Gastroesophageal sphincter (tissue), 3 donors: Measurements from ENCODE around the gene YES1.

ENCODE experiments used
- EP300 ChIP-seq: sonication (generic); formaldehyde crosslinking; IDR thresholded peaks from one replicate; pipeline ENCODE4 v1.6.1; 2017; ENCODE audit warnings: antibody characterized with exemption, mild to moderate bottlenecking
- POLR2A ChIP-seq, 2 donors: fragments of 450-650 bp; IDR thresholded peaks; one replicate each; pipeline ENCODE4 v1.6.1; 2017; ENCODE audit warnings: antibody characterized with exemption in 2 of 2, mild to moderate bottlenecking in 2 of 2, moderate library complexity in 1 of 2
- POLR2AphosphoS5 ChIP-seq: sonication (generic); formaldehyde crosslinking; IDR thresholded peaks from one replicate; pipeline ENCODE4 v1.6.1; 2017; ENCODE audit warnings: antibody characterized with exemption
- TF ChIP-seq, protein P1 (sequence below), 4 experiments: fragments of 200-600 bp in 2 of 4; fragments of 450-650 bp in 2 of 4; sonication (generic) in 1 of 4; IDR thresholded peaks; one replicate each; pipeline ENCODE4 v1.5.1; 2017 to 2019; ENCODE audit warnings: antibody characterized with exemption in 4 of 4, mild to moderate bottlenecking in 2 of 4, moderate library complexity in 2 of 4

DNA sequence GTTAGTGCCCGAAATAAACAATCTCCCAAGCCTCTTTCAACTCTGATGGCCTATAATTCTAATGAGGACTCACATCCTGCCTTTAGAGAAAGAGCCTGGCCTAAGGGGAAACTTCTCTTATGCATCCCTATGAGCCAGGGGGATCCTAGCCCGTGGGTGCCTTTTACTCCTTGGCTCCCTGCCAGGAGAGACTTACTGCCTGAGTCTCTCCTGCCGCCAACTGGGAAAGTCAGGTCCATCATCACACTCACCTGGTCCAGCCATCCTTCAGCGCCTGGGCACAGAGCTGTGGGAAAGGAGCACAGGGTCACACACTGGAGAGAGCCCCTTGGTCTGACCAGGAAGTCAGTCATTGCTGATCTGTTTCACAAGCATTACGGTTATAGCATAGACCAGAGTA is 123.7 kb downstream of the YES1 start:
- TF ChIP-seq, protein P1, sequence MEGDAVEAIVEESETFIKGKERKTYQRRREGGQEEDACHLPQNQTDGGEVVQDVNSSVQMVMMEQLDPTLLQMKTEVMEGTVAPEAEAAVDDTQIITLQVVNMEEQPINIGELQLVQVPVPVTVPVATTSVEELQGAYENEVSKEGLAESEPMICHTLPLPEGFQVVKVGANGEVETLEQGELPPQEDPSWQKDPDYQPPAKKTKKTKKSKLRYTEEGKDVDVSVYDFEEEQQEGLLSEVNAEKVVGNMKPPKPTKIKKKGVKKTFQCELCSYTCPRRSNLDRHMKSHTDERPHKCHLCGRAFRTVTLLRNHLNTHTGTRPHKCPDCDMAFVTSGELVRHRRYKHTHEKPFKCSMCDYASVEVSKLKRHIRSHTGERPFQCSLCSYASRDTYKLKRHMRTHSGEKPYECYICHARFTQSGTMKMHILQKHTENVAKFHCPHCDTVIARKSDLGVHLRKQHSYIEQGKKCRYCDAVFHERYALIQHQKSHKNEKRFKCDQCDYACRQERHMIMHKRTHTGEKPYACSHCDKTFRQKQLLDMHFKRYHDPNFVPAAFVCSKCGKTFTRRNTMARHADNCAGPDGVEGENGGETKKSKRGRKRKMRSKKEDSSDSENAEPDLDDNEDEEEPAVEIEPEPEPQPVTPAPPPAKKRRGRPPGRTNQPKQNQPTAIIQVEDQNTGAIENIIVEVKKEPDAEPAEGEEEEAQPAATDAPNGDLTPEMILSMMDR (IDR thresholded peaks at IDR 0.05): no peak
- no peak for TF ChIP-seq EP300
- TF ChIP-seq POLR2A (IDR thresholded peaks at IDR 0.05): no peak
- no peak for TF ChIP-seq POLR2AphosphoS5
